HepG2 (cell line): ENCODE data around the gene TMEM38B. TPM values are rescaled to one million over a fixed set of nuclear protein-coding genes. Genes with fewer than 3 reads are reported as not detected.

Experiments used
- ATAC-seq: fragments of 200-7000 bp; cut with Tn5 transposase; 3 replicates; pipeline ENCODE4 v1.9.1; 2020; ENCODE audit warnings: mild to moderate bottlenecking, moderate library complexity
- BruUV-seq: library from RNA; stranded (reverse); fragments of 400-500 nt; replicated peaks from 2 replicates; lab custom pipeline; 2021; lab: Mats Ljungman, UMichigan
- CTCF ChIA-PET: fragments of 300-600 bp; formaldehyde crosslinking; extraction: SDS; loops from one replicate; lab custom pipeline; 2021; ENCODE audit warnings: low total read pairs, inconsistent platforms, low intra/inter-chr PET ratio; lab: Yijun Ruan, JAX
- POLR2A ChIA-PET: fragments of 350-600 bp; sonication (Branson Sonifier 250); formaldehyde crosslinking; loops from one replicate; lab custom pipeline; 2020; ENCODE audit warnings: antibody characterized with exemption, inconsistent platforms; lab: Yijun Ruan, JAX
- DNase-seq: peaks from one replicate; pipeline ENCODE4 v3.0.0-alpha.2; 2015; ENCODE audit warnings: low spot score
- FAIRE-seq: peaks from 3 replicates; lab custom pipeline; 2011; peaks lifted over from hg19 to GRCh38; lab: Jason Lieb, UNC
- H2AFZ ChIP-seq: one replicate; pipeline ENCODE4 v1.6.1; 2011; ENCODE audit warnings: low read length, inconsistent platforms
- H3K27ac ChIP-seq: fragments of 300-600 bp; 3 replicates; pipeline ENCODE4 v1.8.0; 2011; ENCODE audit warnings: mixed run types, mild to moderate bottlenecking, mixed read lengths, low read length, inconsistent platforms; ENCODE audit not compliant: insufficient read depth; ENCODE audit errors: extremely low read length
- H3K27me3 ChIP-seq, 2 experiments: fragments of 200-600 bp in 1 of 2; 2 replicates in 1 of 2; 3 replicates in 1 of 2; pipeline versions ENCODE4 v1.6.0 to v1.8.0; 2011; ENCODE audit warnings: low read length in 2 of 2, mild to moderate bottlenecking in 2 of 2, moderate library complexity in 2 of 2, inconsistent platforms in 1 of 2; ENCODE audit not compliant: insufficient read depth in 2 of 2, control insufficient read depth in 1 of 2
- H3K36me3 ChIP-seq, 2 experiments: fragments of 200-600 bp in 1 of 2; replicated peaks in 1 of 2; 2 replicates in 1 of 2; 3 replicates in 1 of 2; pipeline versions ENCODE4 v1.5.1 to v1.8.0; 2011; ENCODE audit warnings: low read length in 2 of 2, inconsistent platforms in 1 of 2; ENCODE audit not compliant: insufficient read depth in 2 of 2, control insufficient read depth in 1 of 2
- H3K4me1 ChIP-seq: 2 replicates; pipeline ENCODE4 v1.5.1; 2012; ENCODE audit warnings: low read length, inconsistent platforms; ENCODE audit not compliant: insufficient read depth
- H3K4me2 ChIP-seq: 2 replicates; pipeline ENCODE4 v1.6.0; 2011; ENCODE audit warnings: low read depth, low read length, inconsistent platforms
- H3K4me3 ChIP-seq, 3 experiments: fragments of 200-600 bp in 1 of 3; sonication (generic), shearing (Covaris generic) in 1 of 3; replicated peaks in 1 of 3; 2 replicates each; pipeline ENCODE4 v1.5.1; 2011 to 2016; ENCODE audit warnings: low read length in 3 of 3, inconsistent platforms in 2 of 3, low read depth in 2 of 3, mild to moderate bottlenecking in 2 of 3, control low read depth in 1 of 3, mixed read lengths in 1 of 3; ENCODE audit not compliant: insufficient read depth in 1 of 3
- H3K79me2 ChIP-seq: one replicate; pipeline ENCODE4 v1.6.1; 2011; ENCODE audit warnings: low read length, inconsistent platforms; ENCODE audit not compliant: insufficient read depth
- H3K9ac ChIP-seq: 2 replicates; pipeline ENCODE4 v1.6.0; 2011; ENCODE audit warnings: mild to moderate bottlenecking, low read depth, low read length, inconsistent platforms; ENCODE audit not compliant: insufficient read depth
- H3K9me3 ChIP-seq: 2 replicates; pipeline ENCODE4 v1.5.1; 2012; ENCODE audit warnings: mild to moderate bottlenecking, low read length
- H4K20me1 ChIP-seq: 2 replicates; pipeline ENCODE4 v1.6.0; 2011; ENCODE audit warnings: inconsistent platforms, mild to moderate bottlenecking, low read length, moderate library complexity; ENCODE audit not compliant: insufficient read depth
- MTF2 ChIP-seq: sonication (generic); formaldehyde crosslinking; IDR thresholded peaks from 2 replicates; pipeline ENCODE4 v1.5.0; 2020; ENCODE audit warnings: missing genetic modification reagents, borderline replicate concordance
- PCBP2 ChIP-seq: fragments of 200-400 bp; formaldehyde crosslinking; optimal IDR thresholded peaks from 2 replicates; pipeline ENCODE3; 2018; ENCODE audit warnings: low read length, low read depth; ENCODE audit not compliant: poor library complexity, severe bottlenecking
- SOX5 ChIP-seq: IDR thresholded peaks from 2 replicates; pipeline ENCODE4 v1.6.1; 2016; ENCODE audit warnings: borderline replicate concordance
- ZFY ChIP-seq: sonication (generic); formaldehyde crosslinking; IDR thresholded peaks from 2 replicates; pipeline ENCODE4 v1.4.0; 2020; ENCODE audit warnings: missing genetic modification reagents
- ZMAT5 ChIP-seq: sonication (generic); formaldehyde crosslinking; IDR thresholded peaks from 2 replicates; pipeline ENCODE4 v1.5.0; 2020; ENCODE audit warnings: mild to moderate bottlenecking, low read depth, missing genetic modification reagents, borderline replicate concordance
- ZNF280D ChIP-seq: sonication (generic); formaldehyde crosslinking; IDR thresholded peaks from 2 replicates; pipeline ENCODE4 v1.5.1; 2020; ENCODE audit warnings: mild to moderate bottlenecking, missing genetic modification reagents
- ZNF451 ChIP-seq: sonication (generic); formaldehyde crosslinking; IDR thresholded peaks from 2 replicates; pipeline ENCODE4 v1.5.0; 2020; ENCODE audit warnings: mild to moderate bottlenecking, missing genetic modification reagents
- WGBS: methylation state at CpG from one replicate; pipeline ENCODE4 v1.1.6; 2017; ENCODE audit warnings: low lambda C conversion rate; 5-methylcytosine and 5-hydroxymethylcytosine counted together
- in situ Hi-C: cut with HindIII; loops from 2 replicates; pipeline ENCODE4 v1.10.0; 2017; ENCODE audit warnings: low pct_unique_long_range_greater_than_20kb; ENCODE audit not compliant: extremely low pct_ligation_motif_present
- intact Hi-C: fragments of 100-400 bp; cut with micrococcal nuclease; formaldehyde crosslinking; loops from one replicate; pipeline ENCODE4 v1.10.0; 2022; ENCODE audit not compliant: unreplicated experiment
- polyA plus RNA-seq, 8 experiments: library from polyadenylated mRNA; depleted of rRNA in 3 of 8; stranded (reverse) in 7 of 8; unstranded in 1 of 8; fragments of >200 nt; fragmentation: Illumina TruSeq in 4 of 8; extraction: Trizol in 4 of 8; gene quantifications; 2 replicates each; pipeline versions ENCODE4 v1.2.1 to v1.2.3, GENCODE V29; 2011 to 2016; ENCODE audit warnings: low read depth in 4 of 8, missing spikeins in 1 of 8, mixed read lengths in 1 of 8; ENCODE audit not compliant: insufficient read depth in 1 of 8
- total RNA-seq, 5 experiments: library from RNA; depleted of rRNA; stranded (reverse); fragments of >200 nt; fragmentation: Illumina TruSeq; extraction: Trizol; gene quantifications; 2 replicates each; pipeline ENCODE4 v1.2.3, GENCODE V29; 2016; ENCODE audit warnings: low read depth in 1 of 5
- TF ChIP-seq, protein P1 (sequence below): sonication (generic); formaldehyde crosslinking; conservative IDR thresholded peaks from 2 replicates; pipeline ENCODE4 v1.8.1; 2023; ENCODE audit warnings: missing genetic modification reagents

The TMEM38B gene
- total and polyA plus RNA-seq, 2 of the 13 experiments (the other 11 are each of a cell fraction or from before 2014, with no cell fraction given): 13.4 to 32.4 TPM

DNA sequence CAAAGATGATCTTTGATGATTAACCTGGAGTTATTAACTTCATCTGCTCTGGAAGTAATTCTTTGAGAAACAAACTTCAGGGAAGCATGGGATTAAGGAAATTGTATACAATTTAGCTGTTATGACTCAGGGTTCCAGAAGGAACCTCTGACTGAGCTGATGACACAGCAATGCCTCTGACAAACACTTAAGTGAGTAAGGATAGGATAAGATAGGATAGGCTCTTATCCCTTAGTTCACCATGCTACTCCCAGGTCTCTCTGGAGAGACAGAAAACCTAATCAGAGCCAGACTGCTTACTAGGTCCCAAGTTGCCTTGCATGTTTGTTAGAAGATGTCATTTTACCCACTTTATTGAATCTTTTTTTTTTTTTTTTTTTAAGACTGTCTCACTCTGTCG lies 12.6 kb upstream of the TMEM38B start:
- Histone ChIP-seq H3K9ac (no peak overlapping the region), H3K79me2 (no peaks in the 10 kb centered on the region), H3K36me3 (no peaks in the 10 kb centered on the region), H3K9me3 (no peaks in the 10 kb centered on the region), H3K27ac (no peak overlapping the region), H3K4me1 (peaks cover 30% of the 10 kb centered on the region), H3K27me3 (no peaks in the 10 kb centered on the region; a peak in 1 of 5 replicates), H3K4me2 (no peak overlapping the region), H3K4me3 (no peak overlapping the region), H2AFZ (no peak overlapping the region), H4K20me1 (no peaks in the 10 kb centered on the region)
- 94% methylated on average over 1 of the region's 1 CpG for WGBS
- FAIRE-seq: no peak
- intact Hi-C loops (no loop called here), in situ Hi-C loops (no loop called here)
- DNase-seq: no peak
- no peak for TF ChIP-seq ZNF280D
- no peak for TF ChIP-seq MTF2 (CRISPR knock-in tag)
- no peak for TF ChIP-seq SOX5 (CRISPR knock-in tag)
- no peak for TF ChIP-seq PCBP2
- TF ChIP-seq, protein P1, sequence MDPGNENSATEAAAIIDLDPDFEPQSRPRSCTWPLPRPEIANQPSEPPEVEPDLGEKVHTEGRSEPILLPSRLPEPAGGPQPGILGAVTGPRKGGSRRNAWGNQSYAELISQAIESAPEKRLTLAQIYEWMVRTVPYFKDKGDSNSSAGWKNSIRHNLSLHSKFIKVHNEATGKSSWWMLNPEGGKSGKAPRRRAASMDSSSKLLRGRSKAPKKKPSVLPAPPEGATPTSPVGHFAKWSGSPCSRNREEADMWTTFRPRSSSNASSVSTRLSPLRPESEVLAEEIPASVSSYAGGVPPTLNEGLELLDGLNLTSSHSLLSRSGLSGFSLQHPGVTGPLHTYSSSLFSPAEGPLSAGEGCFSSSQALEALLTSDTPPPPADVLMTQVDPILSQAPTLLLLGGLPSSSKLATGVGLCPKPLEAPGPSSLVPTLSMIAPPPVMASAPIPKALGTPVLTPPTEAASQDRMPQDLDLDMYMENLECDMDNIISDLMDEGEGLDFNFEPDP: no peak
- TF ChIP-seq ZNF451: no peak
- TF ChIP-seq ZMAT5 (CRISPR knock-in tag): no peak
- no peak for TF ChIP-seq ZFY
- ATAC-seq: no peak
- CTCF ChIA-PET: no interaction called here
- POLR2A ChIA-PET: interaction anchor here (2.1 kb wide), 1 partner anchor 13 kb away, joined by 5 read pairs; the partner anchor contains the start of gene TMEM38B
- BruUV-seq: no TSS peak
